Chondrocyte (in vitro differentiated cells): ENCODE data around the gene SERPINB5. TPM values are rescaled to one million over a fixed set of nuclear protein-coding genes. Genes with fewer than 3 reads are reported as not detected.

ENCODE experiments used
- DNase-seq: peaks from one replicate; pipeline ENCODE4 v3.0.0; 2021; ENCODE audit warnings: mixed read lengths, low spot score
- H3K27ac Mint-ChIP-seq: one replicate; pipeline ENCODE4 v1.8.0; 2021; ENCODE audit warnings: mild to moderate bottlenecking, moderate library complexity, mixed read lengths; ENCODE audit not compliant: unreplicated experiment
- H3K27me3 Mint-ChIP-seq: 2 replicates; pipeline ENCODE4 v1.8.0; 2021; ENCODE audit warnings: low read depth, mixed read lengths
- H3K36me3 Mint-ChIP-seq: 2 replicates; pipeline ENCODE4 v1.8.0; 2021; ENCODE audit warnings: low read depth, mixed read lengths
- H3K4me1 Mint-ChIP-seq: 2 replicates; pipeline ENCODE4 v1.8.0; 2021; ENCODE audit warnings: low read depth, mild to moderate bottlenecking, mixed read lengths
- H3K4me3 Mint-ChIP-seq: one replicate; pipeline ENCODE4 v1.8.0; 2021; ENCODE audit warnings: mild to moderate bottlenecking, moderate library complexity, mixed read lengths; ENCODE audit not compliant: unreplicated experiment
- H3K9me3 Mint-ChIP-seq: 2 replicates; pipeline ENCODE4 v1.8.0; 2021; ENCODE audit warnings: low read depth, mixed read lengths
- CTCF ChIP-seq: fragments of 200-600 bp; sonication (generic); IDR thresholded peaks from 2 replicates; pipeline ENCODE4 v1.5.0; 2021; ENCODE audit warnings: antibody characterized with exemption, mild to moderate bottlenecking, moderate library complexity
- total RNA-seq: library from RNA; stranded (reverse); gene quantifications from 3 replicates; pipeline ENCODE4 v1.2.1, GENCODE V29; 2021

Gene SERPINB5
- total RNA-seq, 1 donor from 2014 or later, result not detected

GRCh38 chr18:63528863-63529492, 52.2 kb downstream of the SERPINB5 start:
- no peak for DNase-seq
- H3K27me3 Mint-ChIP-seq, result peaks cover 3% of the 10 kb centered on the region
- no peaks in the 10 kb centered on the region for H3K9me3 Mint-ChIP-seq
- no peak for TF ChIP-seq CTCF
- H3K4me1 Mint-ChIP-seq, result peaks cover 5% of the 10 kb centered on the region
- H3K27ac Mint-ChIP-seq, result no peak overlapping the region
- H3K4me3 Mint-ChIP-seq, result no peak overlapping the region
- H3K36me3 Mint-ChIP-seq, result peaks cover 1% of the 10 kb centered on the region

GRCh38 chr18:63532471-63532870, 55.7 kb downstream of the SERPINB5 start:
- DNase-seq, result no peak
- TF ChIP-seq CTCF, result no peak
- Mint-ChIP-seq H3K27ac (no peak overlapping the region), H3K4me3 (no peak overlapping the region), H3K9me3 (no peaks in the 10 kb centered on the region), H3K27me3 (peaks cover 3% of the 10 kb centered on the region), H3K4me1 (peaks cover 5% of the 10 kb centered on the region), H3K36me3 (peaks cover 1% of the 10 kb centered on the region)

- Mint-ChIP-seq H3K4me1 (peaks cover 7% of the 10 kb centered on the region), H3K36me3 (peaks cover 1% of the 10 kb centered on the region), H3K9me3 (no peaks in the 10 kb centered on the region), H3K27me3 (peaks cover 3% of the 10 kb centered on the region), H3K4me3 (no peak overlapping the region), H3K27ac (no peak overlapping the region)
- no peak for DNase-seq
- no peak for TF ChIP-seq CTCF
Observed at GRCh38 chr18:63534615-63535014, 57.9 kb downstream of the SERPINB5 start.

GRCh38 chr18:63539904-63540510, 63.2 kb downstream of the SERPINB5 start:
- DNase-seq, result no peak

GRCh38 chr18:63542069-63542468, 65.3 kb downstream of the SERPINB5 start, which contains the start of gene SERPINB12:
Gene SERPINB12 (plus strand): TSS chr18:63542369. CDS start chr18:63556160, 13,791 bp downstream.
- Mint-ChIP-seq H3K4me3 (no peak within 1 kb of the TSS), H3K4me1 (peaks cover 19% of the 10 kb centered on the region), H3K36me3 (no peaks in the 10 kb centered on the region), H3K9me3 (no peaks in the 10 kb centered on the region), H3K27me3 (no peaks in the 10 kb centered on the region), H3K27ac (no peak within 1 kb of the TSS)
- DNase-seq, result no peak
- TF ChIP-seq CTCF, result no peak

More at GRCh38 chr18:63539904-63540510, 63.2 kb downstream of the SERPINB5 start:
- H3K9me3 Mint-ChIP-seq, result no peaks in the 10 kb centered on the region
- TF ChIP-seq CTCF, result no peak
- peaks cover 19% of the 10 kb centered on the region for H3K4me1 Mint-ChIP-seq
- no peaks in the 10 kb centered on the region for H3K27me3 Mint-ChIP-seq
- H3K27ac Mint-ChIP-seq, result peak overlapping the region; percentile 45
- no peaks in the 10 kb centered on the region for H3K36me3 Mint-ChIP-seq
- no peak overlapping the region for H3K4me3 Mint-ChIP-seq
